IPS DF 4.7 (cell line): ENCODE measurements around the gene TRIP10.
"Not testable (repeated sequence)": the region's sequence is repeated elsewhere in the genome, so short reads cannot be mapped to it uniquely, and the experiment has no call there.

Experiments used
- DNase-seq: peaks from one replicate; pipeline ENCODE4 v3.0.0-alpha.2; 2013; ENCODE audit warnings: low spot score; ENCODE audit errors: extremely low read depth

Gene TRIP10

DNA sequence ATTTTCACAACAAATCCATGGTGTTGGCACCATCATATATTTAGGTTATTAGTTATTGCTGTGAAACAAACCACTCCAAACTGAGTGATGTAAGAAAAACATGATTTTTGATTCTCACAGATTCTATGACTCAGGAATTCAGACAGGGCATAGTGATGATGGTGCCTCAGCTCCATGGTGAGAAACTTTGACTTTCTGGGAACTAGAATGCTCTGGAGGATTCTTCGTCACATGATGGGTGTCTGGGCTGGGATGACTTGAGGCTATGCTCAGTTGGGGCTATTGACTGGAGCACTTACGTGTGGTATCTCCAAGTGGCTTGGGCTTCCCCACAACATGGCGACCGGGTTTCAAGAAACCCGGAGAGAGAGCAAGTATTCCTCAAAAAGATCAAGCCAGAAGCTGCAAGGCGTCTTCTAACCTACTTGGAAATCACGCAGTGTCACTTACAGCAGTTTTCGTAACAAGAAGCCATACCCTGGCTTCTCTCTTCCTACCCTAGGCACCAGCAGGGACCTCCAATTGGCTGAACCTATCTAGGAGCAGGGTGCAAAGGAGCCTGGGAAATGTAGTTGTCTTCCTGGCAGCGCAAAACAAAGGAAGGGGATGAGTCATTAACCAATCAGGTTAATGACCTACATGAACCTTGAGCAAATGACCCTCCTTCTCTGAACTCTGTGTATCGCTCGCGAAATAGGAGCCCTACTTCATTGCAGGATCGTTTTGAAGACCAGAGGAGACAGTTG lies 55.4 kb downstream of the TRIP10 start:
- DNase-seq: no peak

GRCh38 chr19:6796278-6796677 lies 56.8 kb downstream of the TRIP10 start:
- no peak for DNase-seq

- DNase-seq: no peak
These were observed 58.2 kb downstream of the TRIP10 start for GRCh38 chr19:6797646-6798045.

GRCh38 chr19:6800160-6800790 lies 60.8 kb downstream of the TRIP10 start:
- DNase-seq: not testable (repeated sequence)

GRCh38 chr19:6800991-6801484 lies 61.6 kb downstream of the TRIP10 start:
- peak; percentile 9 for DNase-seq
